Measurements from ENCODE around the gene BNIP5.
"Not testable (repeated sequence)": the region's sequence is repeated elsewhere in the genome, so short reads cannot be mapped to it uniquely, and the experiment has no call there.

BNIP5 gene

GRCh38 chr6:36340618-36341454, 4.1 kb upstream of the BNIP5 start:
- peak; percentile 58 to 83 for DNase-seq

DNA sequence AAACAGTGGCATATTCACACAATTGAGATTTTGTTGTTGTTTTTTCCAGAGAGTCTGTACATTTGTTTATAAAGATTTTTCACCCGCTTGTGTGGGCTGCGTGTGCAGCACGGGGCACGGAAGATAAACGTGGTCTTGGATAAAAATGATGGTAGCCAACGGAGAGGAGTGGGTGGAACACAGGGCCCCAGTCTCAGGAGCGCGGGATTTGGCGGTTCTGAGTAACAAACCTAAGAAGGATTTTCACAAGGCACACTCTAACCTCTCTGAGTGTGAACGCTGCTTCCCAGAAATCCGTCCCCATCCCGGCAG, 3.6 kb upstream of the BNIP5 start:
- DNase-seq: no peak

DNA sequence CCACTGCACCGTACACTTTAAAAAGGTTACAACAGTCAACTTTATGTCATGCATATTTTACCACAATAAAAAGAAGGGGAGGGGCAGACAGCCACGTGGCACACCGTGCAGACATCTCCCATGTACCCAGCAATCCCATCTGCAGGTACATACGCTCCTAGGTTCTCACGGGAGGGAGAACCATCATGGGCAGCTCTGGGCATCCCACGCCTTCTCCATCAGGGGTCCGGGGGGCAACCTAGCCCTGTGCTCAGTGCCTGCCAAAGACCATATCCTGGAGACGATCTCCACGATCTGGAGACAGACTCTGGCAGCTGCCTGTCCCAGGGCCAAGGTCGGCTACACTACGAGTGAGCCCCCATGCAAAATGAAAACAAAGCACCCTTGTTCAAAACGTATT, 2.5 kb upstream of the BNIP5 start:
- DNase-seq: no peak

DNA sequence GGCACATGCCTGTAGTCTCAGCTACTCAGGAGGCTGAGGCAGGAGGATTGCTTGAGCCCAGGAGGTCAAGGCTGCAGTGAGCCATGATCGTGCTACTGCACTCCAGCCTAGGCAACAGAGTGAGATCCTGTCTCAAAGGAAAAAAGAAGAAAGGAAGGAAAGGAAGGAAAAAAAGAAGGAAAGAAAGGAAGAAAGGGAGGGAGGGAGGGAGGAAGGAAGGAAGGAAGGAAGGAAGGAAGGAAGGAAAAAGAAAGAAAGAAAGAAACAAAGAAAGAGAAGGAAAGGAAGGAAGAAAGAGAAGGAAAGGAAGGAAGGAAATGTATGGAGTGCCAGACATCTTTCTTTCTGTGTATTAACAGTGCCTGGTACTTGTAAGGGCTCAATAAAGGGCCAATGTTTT, 1.5 kb upstream of the BNIP5 start:
- not testable (repeated sequence) for DNase-seq

DNA sequence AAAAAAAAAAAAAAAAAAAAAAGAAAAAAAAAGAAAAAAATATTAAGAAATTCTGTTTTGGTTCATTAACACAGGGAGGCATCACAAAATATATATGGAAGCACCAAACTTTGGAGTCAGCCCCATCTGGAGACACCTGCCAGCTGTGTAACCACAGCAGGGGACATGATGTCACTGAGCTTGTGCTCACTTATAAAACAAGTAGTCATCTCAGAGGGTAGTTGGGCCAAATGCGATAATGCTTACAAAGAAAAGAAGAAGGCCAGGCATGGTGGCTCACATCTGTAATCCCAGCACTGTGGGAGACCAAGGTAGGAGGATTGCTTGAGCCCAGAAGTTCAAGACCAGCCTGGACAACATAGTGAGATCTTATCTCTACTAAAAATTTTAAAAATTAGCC, 1.1 kb upstream of the BNIP5 start:
- no peak for DNase-seq

DNA sequence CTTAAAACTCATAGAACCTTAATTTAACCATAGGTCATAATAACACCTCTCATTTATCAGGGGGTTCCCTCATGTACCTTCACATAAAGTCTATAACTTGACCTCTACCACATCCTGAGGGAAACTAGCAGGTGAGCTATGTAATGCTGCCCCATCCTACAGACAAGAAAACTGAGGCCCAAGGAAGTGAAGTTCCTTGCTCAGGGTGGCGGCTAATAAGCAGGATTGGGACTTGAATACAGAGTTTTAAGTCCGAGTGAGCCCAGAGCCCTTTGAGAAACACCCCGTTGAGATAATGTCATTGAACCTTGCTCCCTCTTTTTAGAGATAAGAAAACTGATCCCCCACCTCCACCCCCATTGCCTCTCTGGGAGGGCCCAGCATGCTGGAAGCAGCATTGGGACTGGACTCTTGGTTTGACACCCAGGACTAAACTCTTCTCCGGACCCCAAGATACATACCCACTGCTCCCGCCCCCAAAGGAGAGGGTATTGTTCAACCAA, 429 bp downstream of the BNIP5 start:
- no peak for DNase-seq

DNA sequence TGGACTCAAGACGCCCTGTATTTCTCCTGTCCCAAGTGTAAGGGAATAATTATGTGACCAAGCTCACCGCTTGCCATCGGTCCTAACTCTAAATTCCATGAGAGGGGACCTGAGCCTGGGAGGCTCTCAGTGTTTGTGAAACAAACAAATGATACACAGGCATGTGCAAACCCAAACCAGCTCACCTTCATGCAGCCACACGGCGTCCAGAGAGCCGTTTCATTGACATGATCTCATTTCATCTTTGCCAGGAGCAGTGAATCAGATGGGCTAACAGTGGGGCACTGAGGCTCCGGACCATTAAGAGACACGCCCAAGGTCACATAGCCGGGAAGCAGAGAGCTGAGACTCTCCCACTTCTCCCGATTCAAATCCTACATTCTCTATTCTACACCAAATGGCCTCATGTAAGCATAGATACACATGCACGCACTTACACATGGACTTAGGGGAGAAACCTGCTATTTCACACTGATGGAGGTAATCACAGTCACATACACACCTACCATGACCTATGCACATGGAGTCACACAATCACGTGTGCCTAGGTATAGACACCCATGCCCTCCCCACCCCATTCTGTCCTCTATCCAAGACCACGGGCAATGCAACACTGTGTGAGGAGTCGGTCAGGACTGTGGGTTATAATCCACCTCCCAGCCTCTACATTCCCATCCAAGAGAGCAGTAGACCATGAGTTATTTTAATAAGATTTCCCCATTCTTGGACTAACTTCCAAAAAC, 1.1 kb downstream of the BNIP5 start:
- no peak for DNase-seq

GRCh38 chr6:36334832-36335459, 1.7 kb downstream of the BNIP5 start:
- no peak for DNase-seq

GRCh38 chr6:36333931-36334725, 2.6 kb downstream of the BNIP5 start:
- no peak for DNase-seq

- no peak for DNase-seq
Measured at GRCh38 chr6:36333171-36333895, 3.4 kb downstream of the BNIP5 start.

DNA sequence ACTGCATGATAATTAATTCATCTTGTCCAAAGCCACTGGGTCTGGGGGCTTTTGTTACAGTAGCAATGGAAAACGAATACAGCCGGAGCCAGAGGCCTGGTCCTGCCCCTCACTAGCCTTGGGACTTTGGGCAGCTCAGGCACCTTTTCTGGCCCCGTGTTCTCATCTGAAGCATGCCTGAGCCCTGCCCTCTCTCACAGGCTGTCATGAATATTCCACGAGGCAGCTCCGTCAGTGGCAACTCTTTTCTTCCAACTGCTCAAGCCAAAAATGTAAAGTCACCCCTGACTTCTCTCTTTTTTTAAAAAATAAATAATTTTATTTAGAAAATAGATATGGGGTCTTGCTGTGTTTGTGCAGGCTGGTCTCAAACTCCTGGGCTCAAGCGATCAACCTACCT, 5.3 kb downstream of the BNIP5 start:
- no peak for DNase-seq

DNA sequence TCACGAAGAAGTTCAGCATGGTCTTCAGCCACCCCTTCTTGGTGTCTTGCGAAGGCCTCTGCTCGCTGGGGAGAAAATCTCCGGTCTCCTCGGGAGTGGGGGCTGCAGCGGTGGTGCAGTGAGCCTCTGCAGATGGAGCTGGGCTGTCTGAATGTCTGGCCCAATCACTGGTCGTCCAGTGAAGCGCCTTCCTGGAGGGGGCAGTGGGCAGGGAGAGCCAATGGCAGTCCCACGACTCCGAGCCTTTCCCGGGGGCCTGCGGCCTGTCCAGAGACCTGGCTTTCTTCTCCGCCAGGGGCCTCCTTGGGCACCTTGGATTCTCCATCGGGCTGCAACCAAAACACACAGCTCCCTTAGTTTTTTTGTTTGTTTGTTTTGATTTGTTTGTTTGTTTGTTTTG, 6.3 kb downstream of the BNIP5 start:
- DNase-seq: no peak

- no peak for DNase-seq
Measured at GRCh38 chr6:36329798-36330291, 6.8 kb downstream of the BNIP5 start.

DNA sequence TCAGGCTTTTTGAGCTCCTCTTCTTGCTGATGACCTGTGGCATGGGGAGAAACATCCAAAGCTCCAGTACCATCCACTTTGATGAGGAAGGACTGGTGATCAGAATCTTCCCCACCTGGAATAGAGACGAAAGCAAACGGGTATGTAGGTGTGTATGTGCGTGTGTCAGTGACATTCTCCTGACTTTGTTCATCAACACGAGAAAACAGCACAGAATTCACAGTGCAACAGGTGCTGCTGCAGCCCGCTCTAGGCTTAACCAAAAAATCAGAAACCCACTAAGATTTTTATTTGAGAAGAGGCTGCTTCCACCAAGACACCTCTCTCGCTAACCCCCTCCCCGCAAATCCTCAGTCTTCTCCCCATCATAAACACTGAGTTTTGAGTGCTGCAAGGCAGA, 8.1 kb downstream of the BNIP5 start:
- no peak for DNase-seq

- DNase-seq: no peak
Measured at GRCh38 chr6:36327919-36328236, 8.8 kb downstream of the BNIP5 start.

DNA sequence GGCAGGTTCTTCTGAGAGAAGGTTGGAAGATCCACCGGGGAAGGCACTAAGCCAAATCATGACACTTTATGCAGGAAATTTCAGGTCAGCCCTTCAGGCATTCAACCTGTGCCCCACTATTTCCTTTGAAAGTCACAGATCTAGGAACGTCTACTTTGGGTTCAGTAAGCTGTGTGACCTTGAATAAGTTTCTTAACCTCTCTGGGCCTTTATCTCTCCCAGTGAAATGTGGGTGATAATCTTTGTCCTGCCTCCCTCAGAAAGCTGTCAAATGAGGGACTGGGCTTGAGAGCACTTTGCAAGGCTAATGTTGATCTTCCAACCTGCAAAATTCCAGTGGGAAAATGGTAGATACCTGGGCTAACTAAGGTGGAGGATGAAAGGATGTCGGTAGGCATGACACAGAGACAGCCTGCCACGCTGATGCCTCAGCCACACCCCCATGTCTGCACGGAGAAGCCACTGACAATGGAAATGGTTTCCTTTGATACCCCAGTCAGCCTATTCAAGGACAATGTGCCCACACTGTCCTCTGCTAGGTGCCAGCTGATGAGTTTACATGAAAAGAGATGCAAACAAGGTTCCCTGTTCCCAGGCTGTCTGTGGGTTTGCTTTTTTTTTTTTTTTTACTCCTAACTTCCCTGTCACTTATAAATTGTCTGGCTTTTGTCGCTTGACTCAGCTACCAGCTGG, 9.3 kb downstream of the BNIP5 start:
- DNase-seq: peak; percentile 15 to 20

GRCh38 chr6:36326356-36326995, 10.2 kb downstream of the BNIP5 start:
- no peak for DNase-seq

GRCh38 chr6:36324715-36325114, 12.0 kb downstream of the BNIP5 start:
- no peak for DNase-seq

- no peak for DNase-seq
Measured at GRCh38 chr6:36324191-36324590, 12.5 kb downstream of the BNIP5 start.

DNA sequence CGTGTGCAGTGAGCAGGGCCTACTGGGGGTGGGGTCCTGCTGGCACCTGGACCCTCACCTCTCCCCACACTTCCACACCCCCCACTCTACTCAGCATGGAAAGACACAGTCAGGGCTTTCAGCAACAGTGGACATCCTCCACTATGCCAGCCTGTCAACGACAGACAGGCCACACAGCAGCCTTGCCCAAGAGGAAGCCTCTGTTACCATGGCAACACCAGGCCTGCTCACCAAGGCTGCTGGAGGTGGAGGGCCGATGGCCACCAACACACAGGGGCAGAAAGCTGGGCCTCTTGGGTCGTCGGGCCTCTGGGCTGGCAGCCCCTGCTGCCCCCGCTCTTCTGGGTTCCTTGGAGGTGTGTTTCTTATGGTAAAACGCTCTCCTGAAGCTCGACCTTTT, 13.6 kb downstream of the BNIP5 start:
- DNase-seq: peak; percentile 7 to 35

- DNase-seq: no peak
Measured at GRCh38 chr6:36322591-36322990, 14.1 kb downstream of the BNIP5 start.

Measured in inflammatory macrophage treated with lipopolysaccharide for 1 hour (primary cell).